NCI-H187 (cell line): ENCODE results near the gene CEP170B.
"Not testable (repeated sequence)": the region's sequence is repeated elsewhere in the genome, so short reads cannot be mapped to it uniquely, and the experiment has no call there.

ENCODE experiments used
- DNase-seq, 2 experiments: peaks; one replicate each; lab custom pipeline; 2025; lab: John Stamatoyannopoulos, UW

CEP170B gene

GRCh38 chr14:104865081-104865630 is at the start of gene CEP170B:
Gene CEP170B (plus strand): TSS chr14:104865268. CDS start chr14:104868451, 3,183 bp downstream.
- no peak for DNase-seq

DNA sequence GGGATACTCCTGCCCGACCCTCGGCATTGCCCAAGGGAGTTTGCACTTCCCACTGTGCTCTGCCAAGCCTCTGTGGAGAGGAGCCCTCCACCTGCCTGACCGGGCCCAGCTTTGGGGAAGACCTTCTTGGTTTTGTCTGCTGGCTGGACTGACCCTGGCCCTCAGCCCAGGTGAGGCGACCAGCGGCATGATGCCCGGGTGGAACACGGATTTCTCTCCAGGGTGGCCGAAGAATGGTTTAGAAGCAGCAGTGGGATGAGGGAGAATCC is 48.5 kb upstream of the CEP170B start:
- no peak for DNase-seq

GRCh38 chr14:104817930-104818713 is 46.9 kb upstream of the CEP170B start:
- no peak for DNase-seq

- DNase-seq: no peak
These were observed 46.3 kb upstream of the CEP170B start for GRCh38 chr14:104818714-104819161.

DNA sequence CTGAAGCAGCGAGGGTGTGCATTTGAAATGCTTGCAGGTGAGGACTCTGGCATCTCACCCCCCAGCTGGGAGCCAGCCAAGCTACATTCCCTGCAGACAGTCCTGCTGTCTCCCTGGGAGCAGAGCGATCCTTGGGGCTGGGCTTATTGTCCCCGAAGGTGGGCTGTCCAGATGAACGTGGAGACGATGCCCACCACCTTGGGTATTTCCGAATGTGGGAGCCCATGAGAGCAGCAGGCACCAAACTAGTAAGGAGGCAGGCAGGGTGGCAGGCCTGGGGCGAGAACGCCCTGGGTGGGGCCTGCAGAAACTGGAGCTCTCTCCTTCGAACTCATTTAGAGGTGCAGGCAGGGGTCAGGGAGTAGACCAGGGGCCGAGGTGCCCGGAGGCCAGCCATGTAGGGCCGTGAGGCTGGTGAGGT is 45.7 kb upstream of the CEP170B start:
- no peak for DNase-seq

DNA sequence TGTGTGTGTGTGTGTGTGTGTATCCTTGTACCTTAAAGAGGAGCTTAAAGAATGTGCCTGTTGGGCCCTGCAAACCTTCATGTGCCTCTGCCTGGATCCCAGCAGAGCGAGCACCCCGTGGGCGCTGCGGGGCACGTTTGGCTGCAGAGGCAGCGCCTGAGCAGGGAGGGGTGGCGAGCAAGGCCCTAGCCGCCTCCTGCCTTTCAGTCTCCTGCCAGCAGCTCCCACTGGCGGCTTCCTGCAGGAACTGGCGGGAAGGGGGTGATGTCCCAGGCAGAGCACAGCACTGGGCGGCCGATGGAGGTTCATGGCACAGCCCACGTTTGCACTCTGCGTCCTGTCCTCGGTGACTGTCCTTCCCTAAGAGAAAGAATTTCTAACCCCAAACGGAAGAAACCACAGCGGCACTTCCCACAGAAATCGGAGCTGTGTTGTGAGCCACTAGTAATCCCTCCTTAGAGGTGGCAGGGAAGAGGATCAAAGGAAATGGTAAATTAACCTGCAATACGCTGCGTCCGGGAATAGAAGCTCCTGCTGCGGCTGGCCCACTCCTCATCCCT is 44.3 kb upstream of the CEP170B start:
- no peak for DNase-seq

GRCh38 chr14:104821229-104821945 is 43.7 kb upstream of the CEP170B start:
- DNase-seq: no peak

DNA sequence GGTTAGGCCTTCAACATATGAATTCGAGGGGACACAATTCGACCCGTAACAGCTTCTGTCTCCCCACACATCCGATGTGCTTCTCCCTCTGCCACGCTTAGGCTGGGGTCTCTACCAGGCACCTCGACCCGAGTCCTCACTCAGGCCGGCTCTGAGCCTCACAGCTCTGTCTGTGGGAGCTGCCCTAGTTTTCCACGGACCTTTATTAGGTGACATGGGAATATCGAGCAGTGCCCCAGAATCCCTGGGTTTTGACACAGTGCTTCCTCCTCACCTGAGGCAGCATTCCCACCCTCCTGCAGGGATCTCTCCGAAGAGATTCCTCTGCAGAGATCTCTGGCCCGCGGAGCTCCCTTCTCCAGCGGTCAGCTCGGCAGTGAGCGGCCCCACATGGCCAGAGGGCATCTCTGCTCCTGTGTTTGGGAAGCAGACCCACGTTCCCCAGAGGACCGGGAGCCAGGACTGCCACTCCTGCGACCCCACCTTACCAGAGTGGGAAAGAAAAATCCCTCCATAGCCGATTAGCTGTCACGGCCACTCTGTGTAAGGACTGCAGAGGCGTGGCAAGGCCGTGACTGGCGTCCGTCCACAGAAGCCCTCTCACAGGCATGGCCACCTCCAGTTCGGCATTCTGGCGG is 43.0 kb upstream of the CEP170B start:
- DNase-seq: no peak

GRCh38 chr14:104822821-104823615 is 42.0 kb upstream of the CEP170B start:
- DNase-seq: no peak

DNA sequence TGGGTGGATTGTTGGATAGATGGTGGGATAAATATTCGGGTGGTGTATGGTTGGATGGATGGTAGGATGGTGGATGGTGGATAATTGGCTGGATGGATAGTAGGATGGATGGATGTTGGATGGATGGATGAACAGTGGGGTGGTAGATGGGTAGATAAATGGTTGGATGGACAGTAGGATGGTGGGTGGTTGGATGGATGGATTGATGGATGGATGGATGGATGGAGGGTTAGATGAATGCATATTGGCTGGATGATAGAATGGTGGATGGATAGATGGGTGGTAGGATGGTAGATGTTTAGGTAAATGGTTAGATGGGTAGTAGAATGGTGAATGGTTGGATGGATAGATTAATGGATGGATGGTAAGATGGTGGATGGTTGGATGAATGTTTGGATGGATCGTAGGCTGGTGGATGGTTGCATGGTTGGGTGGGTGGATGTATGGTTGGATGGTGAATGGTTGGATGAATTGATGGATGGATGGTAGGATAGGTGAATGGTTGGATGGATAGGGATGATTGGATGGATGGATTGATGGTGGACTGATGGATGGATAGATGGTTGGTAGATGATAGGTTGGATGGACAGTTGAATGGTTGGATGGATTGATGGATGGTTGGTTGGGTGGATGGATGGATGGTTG is 40.6 kb upstream of the CEP170B start:
- DNase-seq: no peak

- peak; percentile 50 to 64 for DNase-seq
These were observed 38.7 kb upstream of the CEP170B start for GRCh38 chr14:104826189-104826860.

DNA sequence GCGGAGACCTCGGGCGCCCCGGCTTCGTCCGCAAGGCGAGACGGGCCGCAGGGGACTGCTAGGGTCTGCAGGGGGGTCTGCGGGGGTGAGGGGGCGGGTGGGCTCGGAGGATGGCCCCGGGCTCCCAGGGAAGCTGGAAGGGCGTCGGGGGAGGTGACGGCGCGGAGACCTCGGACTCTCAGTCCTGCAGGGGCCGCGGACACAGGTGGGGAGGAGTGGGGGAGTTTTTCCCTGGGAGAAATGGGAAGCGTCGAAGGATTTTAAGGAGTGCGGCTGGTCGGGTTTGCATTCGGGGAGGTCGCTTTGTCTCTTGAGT is 38.2 kb upstream of the CEP170B start:
- DNase-seq: no peak

- DNase-seq: no peak
These were observed 37.7 kb upstream of the CEP170B start for GRCh38 chr14:104827177-104828055.

- no peak for DNase-seq
These were observed 34.3 kb upstream of the CEP170B start for GRCh38 chr14:104830781-104831180.

DNA sequence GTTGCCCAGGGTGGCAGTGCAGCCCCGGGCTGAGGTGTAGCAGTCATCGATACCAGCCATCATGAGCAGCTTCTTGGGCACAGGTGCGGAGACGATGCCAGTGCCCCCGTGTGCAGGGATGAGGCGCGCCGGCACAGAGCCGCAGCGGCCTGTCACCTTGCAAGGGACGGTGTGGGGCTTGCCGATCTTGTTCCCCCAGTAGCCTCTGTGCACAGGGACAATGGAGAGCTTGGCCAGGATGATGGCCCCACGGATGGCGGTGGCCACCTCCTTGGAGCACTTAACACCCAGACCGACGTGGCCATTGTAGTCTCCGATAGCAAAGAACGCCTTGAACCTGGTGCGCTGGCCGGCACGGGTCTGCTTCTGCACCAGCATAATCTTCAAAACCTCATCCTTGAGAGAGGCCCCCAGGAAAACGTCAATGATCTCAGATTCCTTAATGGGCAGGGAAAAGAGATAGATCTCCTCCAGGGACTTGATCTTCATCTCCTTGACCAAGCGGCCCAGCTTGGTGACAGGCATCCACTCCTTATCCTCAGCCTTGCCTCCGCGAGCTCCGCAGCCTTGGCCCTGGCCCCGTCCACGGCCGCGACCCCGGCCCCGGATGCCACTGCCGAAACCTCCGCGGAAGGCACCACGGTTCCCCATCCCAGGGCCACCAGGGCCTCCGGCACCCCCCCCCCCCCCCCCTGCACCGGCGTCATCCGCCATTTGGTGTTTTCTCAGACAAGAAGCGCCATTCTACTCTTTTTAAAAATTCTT is 28.7 kb upstream of the CEP170B start:
- not testable (repeated sequence) for DNase-seq

- no peak for DNase-seq
These were observed 23.3 kb upstream of the CEP170B start for GRCh38 chr14:104841730-104842129.

DNA sequence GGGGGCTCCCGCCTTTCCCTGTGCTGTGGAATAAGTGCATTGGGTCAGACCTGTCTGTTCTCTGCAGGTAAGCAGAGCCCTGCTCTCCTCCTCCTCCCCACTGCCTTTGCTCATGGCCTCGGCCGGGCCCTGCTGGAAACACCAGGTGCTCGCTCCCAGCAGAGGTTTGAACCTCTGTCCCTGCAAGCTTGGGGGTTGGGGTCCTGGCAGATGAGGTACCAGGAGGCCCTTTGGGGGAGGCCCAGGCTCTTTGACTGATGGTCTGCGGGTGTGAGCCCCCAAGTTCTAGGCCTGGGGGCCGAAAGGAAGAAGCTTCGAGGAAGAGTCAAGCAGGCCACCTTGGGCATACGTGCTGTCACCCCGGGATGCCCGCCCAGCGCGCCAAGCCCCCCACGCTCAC is 22.1 kb upstream of the CEP170B start:
- DNase-seq: no peak

- no peak for DNase-seq
These were observed 21.4 kb upstream of the CEP170B start for GRCh38 chr14:104843442-104844305.
